ENCODE measurements around the gene TRIM2.

TRIM2 gene

GRCh38 chr4:153290134-153290533 lies 85.9 kb downstream of the TRIM2 start:
- DNase-seq = no peak

- DNase-seq = no peak
These were observed 87.3 kb downstream of the TRIM2 start for GRCh38 chr4:153291562-153291961.

DNA sequence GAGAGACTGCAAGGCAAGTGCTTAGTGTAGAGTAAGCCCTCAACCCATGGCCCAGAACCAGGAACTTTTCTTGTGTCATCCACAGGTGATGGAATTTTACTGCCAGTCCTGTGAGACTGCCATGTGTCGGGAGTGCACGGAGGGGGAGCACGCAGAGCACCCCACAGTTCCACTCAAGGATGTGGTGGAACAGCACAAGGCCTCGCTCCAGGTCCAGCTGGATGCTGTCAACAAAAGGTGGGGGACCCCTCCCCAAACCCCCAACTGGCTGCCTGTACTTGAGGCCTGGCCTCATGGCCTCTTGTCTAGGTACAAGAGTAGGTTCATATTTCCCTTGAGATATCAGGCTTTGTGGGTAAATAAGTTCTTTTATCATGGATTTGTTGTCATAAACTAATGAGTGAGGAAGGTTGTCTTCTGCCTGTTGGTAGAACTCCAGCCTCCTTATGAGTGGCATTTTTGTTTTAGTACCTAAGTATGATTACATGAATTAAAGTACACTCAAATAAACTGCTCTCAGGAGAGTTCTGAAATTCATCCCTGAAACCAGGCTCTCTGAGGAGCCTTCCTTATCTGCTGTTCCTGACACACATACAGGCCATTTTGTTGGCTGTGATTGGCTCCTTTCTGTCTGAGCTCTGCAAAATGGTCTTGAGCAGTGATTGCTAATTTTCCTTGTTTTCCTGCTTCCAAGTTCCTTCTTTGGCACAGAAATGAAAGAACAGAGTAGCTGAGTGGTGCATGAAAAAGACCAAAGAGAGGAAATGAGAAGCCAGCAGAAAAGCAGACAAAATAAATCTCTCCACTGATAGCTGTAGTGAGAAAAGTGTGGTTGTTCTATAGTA lies 88.9 kb downstream of the TRIM2 start:
- no peak for DNase-seq

DNA sequence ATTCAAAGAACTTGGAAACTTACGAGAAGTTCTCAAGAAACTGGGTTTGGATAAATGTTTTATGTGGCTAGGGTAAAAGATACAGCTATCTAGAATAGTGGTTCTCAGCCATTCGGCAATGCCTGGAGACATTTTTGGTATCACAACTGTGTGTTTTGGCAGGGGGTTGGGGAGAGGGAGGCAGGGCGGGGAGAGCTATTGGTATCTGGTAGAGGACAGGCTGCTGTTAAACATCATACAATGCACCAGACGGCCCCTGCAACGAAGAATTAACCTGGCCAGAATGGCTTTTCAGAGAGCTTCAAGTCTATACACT lies 89.5 kb downstream of the TRIM2 start:
- no peak for DNase-seq

DNA sequence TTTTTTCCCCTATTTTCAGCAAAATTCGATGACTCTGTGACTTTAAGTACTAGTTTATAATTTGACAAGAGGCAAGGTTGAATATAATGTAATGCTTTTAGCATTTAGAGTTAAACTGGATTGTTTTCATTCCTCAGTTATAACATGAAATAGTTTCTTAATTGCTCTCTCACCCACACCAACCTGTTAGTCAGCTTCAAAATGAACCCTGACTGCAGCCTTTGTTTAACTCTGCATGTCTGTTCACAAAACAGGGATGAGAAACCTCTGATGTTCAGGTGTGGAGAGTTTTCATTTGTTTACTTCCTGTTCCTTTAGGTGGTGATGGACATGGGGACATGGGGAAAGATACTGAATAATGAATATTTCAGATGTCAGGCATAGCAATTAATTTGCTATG lies 90.4 kb downstream of the TRIM2 start:
- DNase-seq = no peak

DNA sequence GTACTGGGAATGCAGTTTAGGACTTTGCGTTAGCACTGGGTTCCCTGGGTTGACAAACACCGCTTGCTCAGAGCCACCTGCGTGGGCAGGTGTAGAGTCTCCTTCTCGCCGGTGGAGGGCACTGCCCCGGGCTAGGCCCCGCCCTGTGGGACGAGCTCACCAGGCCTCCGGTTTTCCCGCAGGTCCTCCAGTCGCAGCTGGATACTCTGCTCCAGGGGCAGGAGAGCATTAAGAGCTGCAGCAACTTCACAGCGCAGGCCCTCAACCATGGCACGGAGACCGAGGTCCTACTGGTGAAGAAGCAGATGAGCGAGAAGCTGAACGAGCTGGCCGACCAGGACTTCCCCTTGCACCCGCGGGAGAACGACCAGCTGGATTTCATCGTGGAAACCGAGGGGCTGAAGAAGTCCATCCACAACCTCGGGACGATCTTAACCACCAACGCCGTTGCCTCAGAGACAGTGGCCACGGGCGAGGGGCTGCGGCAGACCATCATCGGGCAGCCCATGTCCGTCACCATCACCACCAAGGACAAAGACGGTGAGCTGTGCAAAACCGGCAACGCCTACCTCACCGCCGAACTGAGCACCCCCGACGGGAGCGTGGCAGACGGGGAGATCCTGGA lies 91.0 kb downstream of the TRIM2 start:
- no peak for DNase-seq

GRCh38 chr4:153296040-153296823 lies 92.0 kb downstream of the TRIM2 start:
- DNase-seq = no peak

DNA sequence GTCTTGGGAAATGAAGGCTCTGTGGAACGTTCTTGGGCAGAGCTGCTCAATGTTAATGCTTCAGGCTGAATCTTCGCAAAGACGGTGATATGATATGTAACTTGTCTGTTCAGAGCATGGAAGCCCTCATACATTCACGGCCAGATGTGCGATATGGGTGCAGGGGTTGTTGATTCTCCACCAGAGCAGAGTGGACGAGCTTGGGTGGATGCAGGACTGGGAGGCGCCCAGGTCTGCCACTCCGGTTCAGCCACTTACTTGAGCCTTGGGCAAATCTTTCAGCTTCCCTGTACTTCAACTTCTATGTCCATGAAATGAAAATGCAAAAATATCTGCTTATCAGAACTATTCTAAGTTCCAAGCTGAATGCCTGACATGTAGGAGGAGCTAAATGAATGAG lies 92.9 kb downstream of the TRIM2 start:
- no peak for DNase-seq

GRCh38 chr4:153310793-153311192 lies 106.5 kb downstream of the TRIM2 start:
- no peak for DNase-seq

GRCh38 chr4:153314915-153315314 lies 110.7 kb downstream of the TRIM2 start:
- DNase-seq = no peak

DNA sequence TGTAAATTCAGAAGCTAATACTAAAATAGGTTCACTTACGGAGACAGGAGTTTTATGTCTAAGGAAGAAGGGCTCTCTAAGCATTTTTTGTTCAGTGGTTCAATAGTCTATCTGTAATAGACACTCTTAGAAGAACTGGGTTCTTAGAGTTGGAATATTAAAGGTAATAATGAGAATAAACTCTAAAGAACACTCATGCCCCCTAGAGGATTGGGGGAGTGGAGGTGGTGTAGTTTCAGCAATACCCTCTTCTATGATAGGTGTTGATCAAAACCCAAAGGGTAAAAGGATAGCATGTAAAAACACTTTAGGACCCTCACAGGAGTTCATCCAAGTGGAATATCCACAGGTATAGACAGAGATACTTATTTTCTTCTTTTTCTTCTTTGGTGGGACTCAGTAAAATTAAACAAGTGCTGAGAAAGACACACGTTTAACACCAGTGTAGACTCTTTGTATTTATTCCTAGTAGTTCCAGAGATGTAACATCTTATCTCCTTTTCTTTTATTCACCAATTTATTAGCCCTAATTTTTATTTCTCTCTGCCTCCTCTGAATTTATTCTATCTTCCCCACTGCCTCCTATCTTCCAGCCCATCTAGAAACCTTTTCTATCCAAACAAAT lies 114.6 kb downstream of the TRIM2 start:
- no peak for DNase-seq

GRCh38 chr4:153322791-153323190 lies 118.5 kb downstream of the TRIM2 start:
- DNase-seq = no peak

DNA sequence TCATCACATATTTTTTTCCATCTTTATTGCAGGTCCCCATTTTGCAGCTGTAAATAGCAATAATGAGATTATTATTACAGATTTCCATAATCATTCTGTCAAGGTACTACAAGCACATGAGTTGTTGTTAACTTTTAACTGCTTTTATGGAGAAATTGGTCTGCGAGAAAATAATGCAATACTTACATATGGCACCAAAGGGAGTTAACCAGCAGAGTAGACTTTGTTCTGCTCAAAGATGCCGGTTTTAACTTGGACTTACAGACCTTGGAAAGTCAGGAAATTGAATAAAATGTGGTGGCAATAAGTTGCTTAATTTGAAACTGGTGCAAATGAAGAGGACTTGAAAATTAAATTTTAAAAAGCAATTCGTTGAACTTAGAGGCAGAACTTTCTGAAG lies 119.8 kb downstream of the TRIM2 start:
- DNase-seq = no peak

DNA sequence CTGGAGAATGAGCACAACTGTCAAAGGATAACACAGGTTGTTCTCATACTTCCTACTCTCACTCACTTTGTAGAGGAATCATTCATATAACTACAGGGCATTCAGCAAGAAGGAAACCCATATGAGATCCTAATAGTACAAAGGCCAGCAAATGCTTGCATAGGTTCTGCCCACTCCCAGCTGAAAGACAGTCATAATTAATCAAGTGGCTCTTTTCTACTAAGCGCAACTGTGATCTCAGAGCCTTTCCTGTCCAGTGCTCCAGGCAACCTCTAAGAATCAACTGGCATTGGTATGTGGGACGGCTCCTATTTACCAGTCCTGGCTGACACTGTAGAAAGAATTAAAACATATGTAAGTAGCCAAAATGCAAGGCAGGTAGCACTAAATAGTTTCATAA lies 121.3 kb downstream of the TRIM2 start:
- DNase-seq = no peak

DNA sequence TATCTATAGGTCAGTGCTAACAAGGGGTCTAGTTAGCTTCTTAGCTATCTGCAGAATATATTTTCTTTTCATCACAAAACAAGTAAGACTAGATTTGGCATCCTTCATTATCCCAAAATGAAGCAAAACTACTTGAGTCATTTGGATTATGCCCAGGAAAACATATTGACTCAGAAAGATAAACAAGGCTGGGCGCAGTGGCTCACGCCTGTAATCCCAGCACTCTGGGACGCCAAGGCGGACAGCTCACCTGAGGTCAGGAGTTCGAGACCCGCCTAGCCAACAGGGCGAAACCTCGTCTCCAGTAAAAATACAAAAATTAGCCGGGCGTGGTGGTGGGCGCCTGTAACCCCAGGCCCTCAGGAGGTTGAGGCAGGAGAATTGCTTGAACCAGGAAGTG lies 122.3 kb downstream of the TRIM2 start:
- DNase-seq = no peak

DNA sequence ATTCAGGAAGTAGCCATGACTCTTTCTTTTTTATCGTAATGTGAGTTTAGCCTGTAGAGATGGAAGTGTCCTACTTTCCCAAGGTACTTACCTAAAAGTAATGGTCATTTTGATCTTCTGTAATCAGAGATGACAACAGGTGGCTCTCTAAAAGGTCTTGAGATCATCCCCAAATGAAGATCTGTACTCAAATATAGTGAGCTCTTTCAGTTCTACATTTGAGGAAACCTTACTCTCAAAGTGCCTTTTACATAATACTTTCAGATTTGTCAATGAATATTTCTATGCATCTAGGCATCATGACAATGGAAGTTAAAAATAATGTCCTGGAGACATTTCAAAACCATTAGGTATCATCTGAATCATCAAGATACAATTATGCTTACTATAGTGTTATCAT lies 123.0 kb downstream of the TRIM2 start:
- no peak for DNase-seq

DNA sequence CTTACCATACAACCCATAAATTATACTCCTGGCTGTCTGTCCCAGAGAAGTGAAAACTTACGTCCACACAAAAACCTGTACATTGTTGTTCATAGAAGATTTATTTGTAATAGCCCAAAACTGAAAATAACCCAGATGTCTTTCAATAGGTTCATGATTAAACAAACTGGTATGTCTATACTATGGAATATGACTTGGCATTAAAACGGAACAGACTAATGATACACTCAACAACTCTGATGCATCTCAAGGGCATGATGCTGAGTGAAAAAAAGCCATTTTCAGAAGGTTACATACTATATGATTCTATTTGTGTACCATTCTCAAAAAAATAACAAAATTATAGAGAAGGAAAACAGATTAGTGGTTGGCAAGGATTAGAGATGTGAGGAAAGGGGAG lies 128.7 kb downstream of the TRIM2 start:
- DNase-seq = no peak

DNA sequence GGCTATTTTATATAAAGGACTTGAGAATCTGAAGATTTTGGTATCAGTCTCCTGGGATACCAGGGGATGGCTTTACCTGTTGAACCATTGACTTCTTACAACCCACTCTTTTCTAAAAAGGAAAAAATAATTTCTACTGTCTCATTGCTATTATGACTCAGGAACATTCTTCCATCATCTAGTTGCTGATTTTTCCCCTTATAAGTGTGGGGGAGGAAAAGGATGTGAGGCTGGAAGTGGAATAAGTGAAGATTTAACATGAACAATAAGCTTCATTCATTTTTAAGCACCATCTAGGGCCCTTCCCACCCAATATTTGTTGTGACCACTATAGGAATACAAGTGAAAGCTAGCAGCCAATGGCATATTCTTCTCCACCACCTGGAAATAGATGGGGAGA lies 129.6 kb downstream of the TRIM2 start:
- no peak for DNase-seq

- no peak for DNase-seq
These were observed 131.4 kb downstream of the TRIM2 start for GRCh38 chr4:153335665-153336064.

DNA sequence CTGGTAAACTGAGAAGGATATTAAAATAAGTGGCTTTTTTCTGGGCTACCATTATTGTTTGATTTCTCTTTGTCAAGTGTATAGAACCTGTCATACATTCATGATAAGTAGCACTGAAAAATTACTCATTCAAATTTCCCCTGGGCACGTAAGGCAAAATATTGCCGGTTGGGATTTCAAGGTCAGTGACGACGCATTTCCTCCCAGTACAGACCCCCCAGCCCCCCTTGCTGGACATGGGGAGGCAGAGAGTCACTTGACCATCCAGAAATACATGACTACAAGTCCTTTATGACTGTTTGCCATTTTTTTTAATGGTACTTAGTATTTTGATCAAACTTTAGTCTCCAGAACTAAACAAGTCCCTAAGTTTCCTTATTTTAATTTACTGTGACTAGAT lies 133.4 kb downstream of the TRIM2 start:
- no peak for DNase-seq

DNA sequence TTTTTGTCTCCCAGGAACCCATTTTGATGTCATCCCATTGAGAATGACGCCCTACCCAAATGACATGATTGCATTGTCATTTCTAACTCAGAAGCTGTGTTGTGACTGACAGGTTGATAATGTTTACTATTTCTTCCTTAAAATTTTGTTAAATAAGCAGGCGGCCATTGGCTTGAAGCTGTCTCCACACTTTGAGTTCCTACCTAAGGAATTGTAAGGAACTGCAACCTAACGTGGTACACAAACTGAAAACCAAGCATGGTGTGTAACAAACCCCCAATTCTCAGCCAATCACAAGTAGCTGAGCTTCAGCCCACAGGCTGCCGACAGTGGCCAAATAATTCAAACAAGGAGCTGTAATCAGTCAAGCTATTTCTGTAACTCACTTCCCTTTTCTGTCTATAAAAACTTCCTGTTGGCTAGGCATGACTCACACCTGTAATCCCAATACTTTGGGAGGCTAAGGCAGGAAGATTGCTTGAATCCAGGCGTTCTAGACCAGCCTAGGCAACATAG lies 137.4 kb downstream of the TRIM2 start:
- no peak for DNase-seq

DNA sequence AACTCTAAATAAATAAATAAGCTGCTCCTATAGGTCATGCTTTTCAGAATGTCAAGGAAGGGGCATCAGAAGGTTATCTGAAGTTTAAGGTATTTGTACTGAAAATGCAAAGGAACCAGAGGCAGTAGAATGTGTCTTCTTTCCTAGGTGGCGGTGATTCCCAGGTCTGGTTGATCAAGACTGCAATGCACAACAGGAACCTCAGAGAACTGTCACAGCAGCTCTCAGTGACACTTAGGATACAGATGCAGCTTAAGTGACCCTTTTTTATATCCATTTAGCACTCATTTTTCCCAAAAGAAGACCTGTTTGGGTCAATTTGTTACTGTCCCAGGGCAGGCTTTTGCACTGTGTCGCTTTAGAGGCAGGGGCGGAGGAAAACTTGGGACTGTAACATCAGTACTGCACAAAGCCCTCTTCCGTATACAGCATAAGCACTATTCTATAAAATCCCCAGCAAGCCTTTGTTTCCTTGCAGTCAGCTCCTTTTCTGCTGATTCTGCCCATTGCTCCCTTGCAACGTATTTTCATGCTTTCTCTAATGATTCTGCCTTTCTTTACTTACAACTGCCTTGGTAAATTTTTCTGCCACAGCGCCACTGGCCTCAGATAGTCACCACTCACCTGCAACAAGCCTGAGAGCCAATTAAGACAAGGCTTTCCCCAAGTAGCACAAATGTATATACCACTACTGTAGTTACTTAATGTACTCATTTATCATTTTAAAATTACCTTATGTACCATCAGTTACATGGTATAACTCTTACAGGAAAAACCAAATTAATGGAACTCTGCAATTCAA lies 138.7 kb downstream of the TRIM2 start:
- DNase-seq = no peak

Data from KG1 (cell line).